CD4-positive, alpha-beta T cell (primary cell): ENCODE measurements around the gene CCDC102B. TPM values are rescaled to one million over a fixed set of nuclear protein-coding genes. Genes with fewer than 3 reads are reported as not detected.

Experiments used
- ATAC-seq: fragments of 200-7000 bp; cut with Tn5 transposase; one replicate; pipeline ENCODE4 v1.10.0; 2022; ENCODE audit warnings: mild to moderate bottlenecking; ENCODE audit not compliant: poor library complexity
- CTCF ChIA-PET: fragments of 350-600 bp; sonication (Branson Sonifier 250); formaldehyde crosslinking; loops from one replicate; lab custom pipeline; 2021; ENCODE audit warnings: antibody characterized with exemption, inconsistent platforms; lab: Charles Lee
- POLR2A ChIA-PET: fragments of 350-600 bp; sonication (Branson Sonifier 250); formaldehyde crosslinking; loops from one replicate; lab custom pipeline; 2021; ENCODE audit warnings: antibody characterized with exemption, inconsistent platforms; lab: Charles Lee
- DNase-seq, 14 experiments: peaks; one replicate each; pipeline ENCODE4 v3.0.0-alpha.2; 2013 to 2020; ENCODE audit warnings: mixed read lengths in 2 of 14
- H3K27ac ChIP-seq, 2 donors: one replicate each; pipeline versions ENCODE4 v1.5.1 to v1.7.0; 2013; ENCODE audit warnings: low read length in 2 of 2, low read depth in 1 of 2, mild to moderate bottlenecking in 1 of 2
- H3K27me3 ChIP-seq, 2 experiments: 1 replicate in 1 of 2; 2 replicates in 1 of 2; pipeline versions ENCODE4 v1.6.1 to v1.7.0; 2013; ENCODE audit warnings: low read length in 2 of 2, control low read depth in 1 of 2, mild to moderate bottlenecking in 1 of 2, moderate library complexity in 1 of 2; ENCODE audit not compliant: insufficient read depth in 2 of 2, control insufficient read depth in 1 of 2
- H3K36me3 ChIP-seq: one replicate; pipeline ENCODE4 v1.6.1; 2013; ENCODE audit warnings: low read length, control low read depth; ENCODE audit not compliant: insufficient read depth
- H3K4me1 ChIP-seq: one replicate; pipeline ENCODE4 v1.6.1; 2013; ENCODE audit warnings: low read length, control low read depth; ENCODE audit not compliant: insufficient read depth
- H3K4me3 ChIP-seq: one replicate; pipeline ENCODE4 v1.5.1; 2013; ENCODE audit warnings: mild to moderate bottlenecking, low read length, moderate library complexity
- H3K9me3 ChIP-seq, 2 experiments: 1 replicate in 1 of 2; 2 replicates in 1 of 2; pipeline versions ENCODE4 v1.6.1 to v1.7.0; 2013; ENCODE audit warnings: low read length in 2 of 2, mild to moderate bottlenecking in 2 of 2, control low read depth in 1 of 2, moderate library complexity in 1 of 2; ENCODE audit not compliant: control insufficient read depth in 1 of 2, insufficient read depth in 1 of 2
- H3K27ac Mint-ChIP-seq: one replicate; pipeline ENCODE4 v1.8.0; 2020; ENCODE audit warnings: mixed read lengths
- H3K27me3 Mint-ChIP-seq: one replicate; pipeline ENCODE4 v1.8.0; 2021; ENCODE audit warnings: mixed read lengths
- H3K36me3 Mint-ChIP-seq: one replicate; pipeline ENCODE4 v1.8.0; 2021; ENCODE audit warnings: low read depth, mixed read lengths
- H3K4me1 Mint-ChIP-seq: one replicate; pipeline ENCODE4 v1.8.0; 2021; ENCODE audit warnings: low read depth, mixed read lengths
- H3K4me3 Mint-ChIP-seq: one replicate; pipeline ENCODE4 v1.8.0; 2020; ENCODE audit warnings: mild to moderate bottlenecking, mixed read lengths
- H3K9me3 Mint-ChIP-seq: one replicate; pipeline ENCODE4 v1.8.0; 2020; ENCODE audit warnings: mixed read lengths
- CTCF ChIP-seq: fragments of 200-600 bp; IDR thresholded peaks from one replicate; pipeline ENCODE4 v1.8.0; 2022; ENCODE audit warnings: antibody characterized with exemption, mild to moderate bottlenecking
- intact Hi-C, 2 experiments: fragments of 100-400 bp; cut with DNase I in 1 of 2; cut with micrococcal nuclease in 1 of 2; formaldehyde crosslinking; loops; one replicate each; pipeline versions ENCODE4 v1.15.1 to v1.9.0; 2023 to 2025; cut with DNase I, micrococcal nuclease
- total RNA-seq, 174 experiments: library from RNA in 2 of 174; stranded (reverse) in 2 of 174; gene quantifications; one replicate each; pipeline ENCODE4 v1.2.3 and lab custom pipeline; 2021 to 2026

The CCDC102B gene
- total RNA-seq, 2 experiments from 2014 or later = 2.6 to 3.0 TPM

- DNase-seq (no peak), ATAC-seq (no peak)
- no peak for TF ChIP-seq CTCF
- ChIA-PET CTCF (no interaction called here), POLR2A (no interaction called here)
- no peaks in the 10 kb centered on the region for H3K27me3 Mint-ChIP-seq
- H3K36me3 Mint-ChIP-seq = no peaks in the 10 kb centered on the region
- Histone ChIP-seq H3K9me3 (no peaks in the 10 kb centered on the region), H3K36me3 (no peaks in the 10 kb centered on the region), H3K27me3 (no peaks in the 10 kb centered on the region), H3K27ac (no peak overlapping the region), H3K4me1 (no peaks in the 10 kb centered on the region), H3K4me3 (no peak overlapping the region)
- intact Hi-C loops = no loop called here
- H3K27ac Mint-ChIP-seq = no peak overlapping the region
- H3K9me3 Mint-ChIP-seq = no peaks in the 10 kb centered on the region
- H3K4me3 Mint-ChIP-seq = no peak overlapping the region
- H3K4me1 Mint-ChIP-seq = no peaks in the 10 kb centered on the region
Observed at GRCh38 chr18:68948622-68949021, 150.7 kb downstream of the CCDC102B start.

DNA sequence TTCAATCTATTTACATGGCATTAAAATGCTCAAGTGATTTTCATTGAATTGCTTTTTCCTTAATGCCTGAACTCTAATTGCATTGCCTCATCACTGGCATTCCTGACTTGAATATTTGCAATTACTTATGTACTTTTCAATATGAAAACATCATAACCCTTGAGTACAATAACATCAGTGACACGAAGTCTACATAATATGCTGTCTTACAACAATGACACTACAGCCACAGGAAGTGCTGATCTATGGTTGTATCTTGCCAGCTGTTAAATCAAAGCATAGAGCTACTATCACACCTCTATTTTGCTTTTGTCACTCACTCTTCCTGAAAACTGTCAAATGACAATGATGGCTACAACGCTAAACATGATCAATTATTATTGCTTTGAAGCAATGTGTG, 156.9 kb downstream of the CCDC102B start:
- TF ChIP-seq CTCF = no peak
- H3K27me3 Mint-ChIP-seq = no peaks in the 10 kb centered on the region
- no peak overlapping the region for H3K4me3 Mint-ChIP-seq
- Histone ChIP-seq H3K27ac (no peak overlapping the region), H3K9me3 (no peaks in the 10 kb centered on the region), H3K27me3 (no peaks in the 10 kb centered on the region), H3K4me3 (no peak overlapping the region), H3K36me3 (no peaks in the 10 kb centered on the region), H3K4me1 (no peaks in the 10 kb centered on the region)
- no peak for ATAC-seq
- intact Hi-C loops = no loop called here
- ChIA-PET CTCF (no interaction called here), POLR2A (no interaction called here)
- no peak overlapping the region for H3K27ac Mint-ChIP-seq
- no peaks in the 10 kb centered on the region for H3K4me1 Mint-ChIP-seq
- H3K36me3 Mint-ChIP-seq = no peaks in the 10 kb centered on the region
- no peak for DNase-seq
- H3K9me3 Mint-ChIP-seq = no peaks in the 10 kb centered on the region

- Mint-ChIP-seq H3K4me3 (no peak overlapping the region), H3K4me1 (no peaks in the 10 kb centered on the region), H3K9me3 (no peaks in the 10 kb centered on the region), H3K27ac (no peak overlapping the region), H3K36me3 (no peaks in the 10 kb centered on the region), H3K27me3 (no peaks in the 10 kb centered on the region)
- DNase-seq = no peak
- Histone ChIP-seq H3K4me1 (no peaks in the 10 kb centered on the region), H3K36me3 (no peaks in the 10 kb centered on the region), H3K4me3 (no peak overlapping the region), H3K27ac (no peak overlapping the region), H3K27me3 (no peaks in the 10 kb centered on the region), H3K9me3 (no peaks in the 10 kb centered on the region)
- POLR2A ChIA-PET = no interaction called here
- intact Hi-C loops = no loop called here
- no peak for ATAC-seq
- CTCF ChIA-PET = no interaction called here
- no peak for TF ChIP-seq CTCF
Observed at GRCh38 chr18:68956650-68957049, 158.8 kb downstream of the CCDC102B start.
